Neural cell (in vitro differentiated cells): ENCODE results near the gene SLC9A3.

Source experiments
- CTCF ChIP-seq: fragments of 450-650 bp; IDR thresholded peaks from 2 replicates; pipeline ENCODE4 v1.5.1; 2014; ENCODE audit warnings: antibody characterized with exemption, mild to moderate bottlenecking, moderate library complexity; ENCODE audit not compliant: poor library complexity, severe bottlenecking
- EZH2 ChIP-seq: fragments of 200-600, 300-800 bp; shearing (Covaris generic), sonication (generic); IDR thresholded peaks from 2 replicates; pipeline ENCODE4 v1.6.1; 2014; ENCODE audit warnings: antibody characterized with exemption, low read length, borderline replicate concordance, mild to moderate bottlenecking; ENCODE audit not compliant: insufficient read depth, poor library complexity, severe bottlenecking
- MXI1 ChIP-seq: fragments of 450-650 bp; conservative IDR thresholded peaks from 2 replicates; pipeline ENCODE4 v1.6.1; 2014; ENCODE audit warnings: antibody characterized with exemption, mild to moderate bottlenecking; ENCODE audit not compliant: poor library complexity, severe bottlenecking
- SMC3 ChIP-seq: fragments of 450-650 bp; conservative IDR thresholded peaks from 2 replicates; pipeline ENCODE4 v1.6.1; 2014; ENCODE audit warnings: antibody characterized with exemption, mild to moderate bottlenecking, moderate library complexity; ENCODE audit not compliant: poor library complexity
- TAF1 ChIP-seq: IDR thresholded peaks from 2 replicates; pipeline ENCODE4 v1.6.1; 2012; ENCODE audit warnings: low read depth
- TF ChIP-seq, protein P1 (sequence below): IDR thresholded peaks from 2 replicates; pipeline ENCODE4 v1.6.1; 2012; ENCODE audit warnings: borderline replicate concordance

GRCh38 chr5:501105-501830 is 23.0 kb downstream of the SLC9A3 start:
- TF ChIP-seq TAF1 (no peak), CTCF (no peak), SMC3 (no peak), EZH2 (no peak), MXI1 (no peak)
- TF ChIP-seq, protein P1, sequence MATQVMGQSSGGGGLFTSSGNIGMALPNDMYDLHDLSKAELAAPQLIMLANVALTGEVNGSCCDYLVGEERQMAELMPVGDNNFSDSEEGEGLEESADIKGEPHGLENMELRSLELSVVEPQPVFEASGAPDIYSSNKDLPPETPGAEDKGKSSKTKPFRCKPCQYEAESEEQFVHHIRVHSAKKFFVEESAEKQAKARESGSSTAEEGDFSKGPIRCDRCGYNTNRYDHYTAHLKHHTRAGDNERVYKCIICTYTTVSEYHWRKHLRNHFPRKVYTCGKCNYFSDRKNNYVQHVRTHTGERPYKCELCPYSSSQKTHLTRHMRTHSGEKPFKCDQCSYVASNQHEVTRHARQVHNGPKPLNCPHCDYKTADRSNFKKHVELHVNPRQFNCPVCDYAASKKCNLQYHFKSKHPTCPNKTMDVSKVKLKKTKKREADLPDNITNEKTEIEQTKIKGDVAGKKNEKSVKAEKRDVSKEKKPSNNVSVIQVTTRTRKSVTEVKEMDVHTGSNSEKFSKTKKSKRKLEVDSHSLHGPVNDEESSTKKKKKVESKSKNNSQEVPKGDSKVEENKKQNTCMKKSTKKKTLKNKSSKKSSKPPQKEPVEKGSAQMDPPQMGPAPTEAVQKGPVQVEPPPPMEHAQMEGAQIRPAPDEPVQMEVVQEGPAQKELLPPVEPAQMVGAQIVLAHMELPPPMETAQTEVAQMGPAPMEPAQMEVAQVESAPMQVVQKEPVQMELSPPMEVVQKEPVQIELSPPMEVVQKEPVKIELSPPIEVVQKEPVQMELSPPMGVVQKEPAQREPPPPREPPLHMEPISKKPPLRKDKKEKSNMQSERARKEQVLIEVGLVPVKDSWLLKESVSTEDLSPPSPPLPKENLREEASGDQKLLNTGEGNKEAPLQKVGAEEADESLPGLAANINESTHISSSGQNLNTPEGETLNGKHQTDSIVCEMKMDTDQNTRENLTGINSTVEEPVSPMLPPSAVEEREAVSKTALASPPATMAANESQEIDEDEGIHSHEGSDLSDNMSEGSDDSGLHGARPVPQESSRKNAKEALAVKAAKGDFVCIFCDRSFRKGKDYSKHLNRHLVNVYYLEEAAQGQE, result no peak
